Measurements from ENCODE around the gene WDR17.

WDR17 gene

DNA sequence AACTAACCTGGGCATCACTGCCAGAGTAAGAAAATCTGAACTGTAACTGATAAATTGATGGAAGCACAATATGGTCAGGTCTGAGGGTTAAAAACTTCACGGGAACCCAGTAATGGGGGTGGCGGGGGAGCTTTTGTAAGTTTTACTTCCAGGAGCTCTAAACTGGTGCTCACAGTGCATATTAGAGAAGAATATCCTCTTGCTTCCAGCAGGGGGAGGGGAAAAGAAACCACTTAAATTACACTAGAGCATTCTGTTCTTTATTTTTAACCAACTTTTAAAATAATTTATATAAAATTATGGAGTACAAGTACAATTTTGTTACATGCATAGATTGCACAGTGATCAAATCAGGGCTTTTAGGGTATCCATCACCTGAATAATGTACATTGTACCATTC is 33.7 kb downstream of the WDR17 start:
- peak in 1 of 4 experiments; percentile 8 for DNase-seq

DNA sequence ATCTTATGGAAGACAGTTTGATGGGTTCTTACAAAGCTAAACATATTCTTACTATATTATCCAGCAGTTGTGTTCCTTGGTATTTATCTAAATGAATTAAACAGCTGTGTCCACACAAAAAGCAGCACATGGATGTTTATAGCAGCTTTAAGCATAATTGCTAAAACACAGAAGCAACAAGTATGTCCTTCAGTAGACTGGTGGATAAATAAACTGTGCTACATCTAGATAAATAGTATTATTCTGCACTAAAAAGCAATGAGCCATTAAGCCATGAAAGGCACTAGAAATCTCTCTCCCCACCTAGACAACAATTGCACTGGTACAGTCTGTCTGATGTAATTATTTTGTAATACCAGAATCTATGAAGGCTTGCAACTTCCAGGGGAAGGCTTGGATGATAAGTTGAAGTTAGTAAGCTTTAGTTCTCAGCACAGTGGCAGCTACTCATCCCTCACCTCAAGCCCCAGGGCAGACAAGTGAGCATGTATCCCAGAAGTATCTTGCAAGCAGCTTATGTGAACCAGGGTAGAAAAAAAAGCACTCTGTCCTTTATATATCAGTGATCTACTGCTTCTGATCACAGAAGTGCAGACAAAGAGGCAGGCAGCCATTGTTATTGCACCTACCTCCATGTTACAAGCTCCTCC is 36.9 kb downstream of the WDR17 start:
- DNase-seq: no peak

DNA sequence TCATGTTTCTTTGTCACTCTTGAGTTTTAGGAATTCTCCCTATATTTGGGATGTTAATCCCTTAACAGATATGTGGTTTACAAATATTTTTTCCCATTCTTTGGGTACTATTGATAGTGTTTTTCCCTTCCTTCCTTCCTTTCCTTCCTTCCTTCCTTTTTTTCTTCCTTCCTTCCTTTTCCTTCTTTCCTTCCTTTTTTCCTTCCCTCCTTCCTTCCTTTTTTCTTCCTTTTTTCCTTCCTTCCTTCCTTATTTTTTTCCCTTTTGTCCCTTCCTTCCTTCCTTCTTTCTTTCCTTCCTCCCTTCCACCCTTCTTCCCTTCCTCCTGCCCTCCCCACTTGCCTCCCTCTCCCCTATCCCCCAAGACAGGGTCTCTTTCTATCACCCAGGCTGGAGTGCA is 42.1 kb downstream of the WDR17 start:
- no peak for DNase-seq

DNA sequence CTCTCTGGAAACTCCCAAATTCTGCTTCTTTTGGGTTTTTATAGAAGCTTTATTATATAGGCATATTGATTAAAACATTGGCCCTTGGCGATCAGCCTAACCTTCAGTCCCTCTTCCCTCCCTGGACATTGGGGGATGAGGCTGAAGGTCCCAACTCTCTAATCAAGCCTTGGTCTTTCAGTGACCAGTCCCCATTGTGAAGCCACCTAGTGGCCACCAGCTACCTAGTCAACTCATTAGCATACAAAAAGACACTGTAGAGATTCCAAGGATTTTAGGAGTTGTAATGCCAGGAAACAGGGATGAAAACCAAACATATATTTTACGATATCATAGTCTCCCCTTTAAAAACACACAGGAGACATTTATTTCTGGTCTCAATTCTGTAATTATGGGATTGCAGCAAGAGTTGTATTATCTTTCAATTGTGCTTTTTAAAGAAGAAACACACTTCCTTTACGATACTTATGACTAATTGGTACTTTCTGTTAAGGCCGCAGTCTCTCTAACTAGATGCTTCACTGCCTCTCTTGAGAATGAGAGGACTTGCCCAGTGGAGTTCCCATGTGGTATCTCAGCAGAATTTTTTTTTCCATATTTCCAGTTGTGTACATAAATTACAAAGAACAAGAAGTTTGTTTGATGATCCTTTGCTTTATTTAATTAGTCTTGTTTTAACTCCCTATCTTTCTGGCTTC is 58.2 kb downstream of the WDR17 start:
- peak; percentile 41 to 63 (median 51) for DNase-seq

DNA sequence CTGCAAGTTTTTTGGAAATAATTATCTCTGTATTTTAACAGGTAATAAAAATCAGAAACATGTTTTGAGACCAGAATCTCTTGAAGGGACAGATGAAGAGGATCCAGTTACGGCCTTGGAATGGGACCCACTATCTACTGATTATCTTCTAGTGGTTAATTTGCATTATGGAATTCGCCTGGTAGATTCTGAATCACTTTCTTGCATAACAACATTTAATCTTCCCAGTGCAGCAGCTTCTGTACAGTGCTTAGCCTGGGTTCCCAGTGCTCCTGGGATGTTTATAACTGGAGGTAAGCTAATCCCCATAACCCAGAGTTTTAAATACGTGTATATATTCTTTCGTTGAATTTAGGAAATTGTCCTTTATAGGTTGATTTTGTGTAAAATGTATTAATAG is 59.4 kb downstream of the WDR17 start:
- DNase-seq: no peak

DNA sequence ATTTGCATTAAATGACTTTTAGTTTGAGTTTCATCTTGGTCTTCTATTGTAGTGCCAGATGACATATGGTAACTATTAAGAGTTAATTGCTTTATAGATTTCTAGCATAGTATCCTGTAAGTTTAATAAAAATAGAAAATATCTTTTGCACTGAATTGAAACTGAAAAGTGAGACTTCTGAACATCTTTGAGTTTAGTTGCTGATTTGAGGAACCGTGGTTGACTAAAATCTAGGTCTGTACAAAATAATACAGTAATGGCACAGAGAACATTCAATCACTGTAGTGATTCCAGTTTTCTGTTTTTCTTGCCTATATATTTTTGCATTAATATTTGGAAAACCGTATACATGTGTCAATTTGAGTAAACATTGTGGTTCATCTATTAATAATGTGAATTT is 69.0 kb downstream of the WDR17 start:
- no peak for DNase-seq

DNA sequence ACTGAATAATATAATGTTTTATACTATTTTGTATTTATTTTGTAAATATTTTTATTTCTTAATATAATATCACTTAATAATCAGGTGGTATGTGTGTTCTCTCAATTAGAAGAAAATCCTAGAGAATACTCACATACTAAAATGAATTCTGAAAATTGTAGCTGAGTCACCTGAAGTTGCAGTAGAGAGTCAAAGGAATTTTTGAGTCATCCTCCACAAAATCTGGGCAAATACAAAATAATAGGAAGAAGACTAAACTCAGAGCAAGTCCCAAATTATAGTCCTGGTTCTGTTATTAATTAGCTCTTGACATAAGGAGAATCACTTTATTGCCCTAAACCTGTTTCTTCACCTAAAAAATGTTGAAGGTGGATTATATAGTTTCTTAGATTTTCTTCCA is 72.0 kb downstream of the WDR17 start:
- DNase-seq: no peak

DNA sequence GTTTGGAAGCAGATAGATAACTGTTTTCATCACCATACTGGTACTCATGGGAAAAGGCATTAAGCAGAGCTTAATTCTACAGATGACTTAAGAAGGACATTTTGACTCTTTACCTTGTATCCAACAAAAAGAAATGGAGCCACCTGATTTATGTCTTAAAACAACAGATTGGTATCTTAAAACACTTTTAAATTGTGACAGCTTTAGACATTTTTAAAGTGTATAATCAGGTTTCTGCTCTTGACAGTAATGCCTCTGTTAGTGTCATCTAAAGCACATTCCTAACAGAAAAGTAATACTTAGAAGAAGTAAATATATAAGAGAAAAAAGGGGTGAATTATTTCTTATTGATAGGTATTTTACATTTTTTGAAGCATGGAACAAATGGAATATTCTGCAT is 73.9 kb downstream of the WDR17 start:
- DNase-seq: no peak

DNA sequence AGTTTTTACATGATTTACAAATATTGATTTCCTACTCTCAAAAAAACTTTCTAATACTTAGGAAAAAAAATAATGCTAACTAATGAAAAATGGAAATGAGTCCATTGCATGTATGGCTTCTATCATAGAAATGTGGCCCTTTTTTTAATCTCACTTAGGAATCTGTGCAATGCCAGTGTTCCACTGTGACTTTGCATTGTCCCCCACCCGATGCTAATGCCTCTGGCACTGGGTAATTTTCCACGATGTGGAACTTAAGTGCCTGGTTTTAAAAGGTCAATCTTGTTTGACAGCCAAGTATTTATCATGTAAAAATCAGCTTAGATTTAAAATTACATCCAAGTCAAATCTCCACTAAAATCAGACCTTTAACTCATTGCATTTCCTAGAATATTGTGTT is 76.6 kb downstream of the WDR17 start:
- no peak for DNase-seq

DNA sequence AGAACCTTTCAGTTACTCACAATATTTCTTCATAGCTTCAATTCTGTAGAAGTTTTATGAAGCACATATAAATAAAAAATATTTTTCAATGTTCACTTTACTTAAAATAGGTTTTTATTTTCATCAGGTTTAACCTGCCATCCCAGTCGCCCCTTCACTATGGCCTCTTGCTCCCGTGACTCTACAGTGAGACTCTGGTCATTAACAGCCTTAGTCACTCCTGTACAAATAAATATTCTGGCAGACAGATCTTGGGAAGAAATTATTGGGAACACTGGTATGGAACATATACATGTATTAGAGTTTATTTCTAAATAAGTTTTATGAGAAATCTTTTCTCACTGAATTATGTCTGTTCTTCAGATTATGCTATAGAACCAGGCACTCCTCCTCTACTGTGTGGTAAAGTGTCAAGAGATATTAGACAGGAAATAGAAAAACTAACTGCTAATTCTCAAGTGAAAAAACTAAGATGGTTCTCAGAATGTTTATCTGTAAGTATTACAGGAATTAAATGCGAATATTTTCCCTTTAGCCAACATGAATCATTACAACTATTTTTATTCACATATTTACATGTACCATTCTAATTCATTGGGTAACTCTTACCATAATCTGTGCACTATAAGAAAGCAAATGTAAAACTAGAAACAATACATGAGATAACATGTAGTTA is 84.2 kb downstream of the WDR17 start:
- no peak for DNase-seq

DNA sequence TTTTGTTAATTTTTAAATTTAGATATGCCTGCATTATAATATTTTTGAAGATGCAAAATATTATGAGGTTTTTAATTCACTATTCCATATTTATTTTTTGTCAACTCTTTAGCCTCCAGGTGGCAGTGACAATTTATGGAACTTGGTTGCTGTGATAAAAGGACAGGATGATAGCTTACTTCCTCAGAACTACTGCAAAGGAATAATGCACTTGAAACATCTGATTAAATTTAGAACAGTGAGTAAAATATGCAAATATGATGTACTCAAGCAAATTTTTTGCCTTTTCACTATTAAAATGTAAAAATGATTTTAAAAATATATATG is 84.7 kb downstream of the WDR17 start:
- DNase-seq: peak; percentile 4 to 45 (median 34)

DNA sequence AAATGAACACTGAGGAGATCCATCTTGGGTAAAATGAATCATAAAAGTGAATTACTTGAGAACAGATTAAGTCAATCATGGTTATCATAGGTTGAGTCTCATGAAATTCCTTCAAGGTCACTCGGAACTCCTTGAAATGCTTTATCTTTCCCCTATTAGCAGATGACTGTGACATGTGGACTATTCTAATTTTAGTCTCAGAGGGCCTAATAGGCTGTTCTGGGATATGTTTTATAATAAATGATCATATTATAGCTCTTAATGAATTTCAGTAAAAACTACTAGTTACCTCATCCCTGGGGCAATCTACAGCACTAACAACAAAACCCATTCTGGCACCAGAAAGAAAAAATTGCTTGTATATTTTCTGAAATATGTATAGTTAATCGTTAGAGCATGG is 85.1 kb downstream of the WDR17 start:
- DNase-seq: no peak

DNA sequence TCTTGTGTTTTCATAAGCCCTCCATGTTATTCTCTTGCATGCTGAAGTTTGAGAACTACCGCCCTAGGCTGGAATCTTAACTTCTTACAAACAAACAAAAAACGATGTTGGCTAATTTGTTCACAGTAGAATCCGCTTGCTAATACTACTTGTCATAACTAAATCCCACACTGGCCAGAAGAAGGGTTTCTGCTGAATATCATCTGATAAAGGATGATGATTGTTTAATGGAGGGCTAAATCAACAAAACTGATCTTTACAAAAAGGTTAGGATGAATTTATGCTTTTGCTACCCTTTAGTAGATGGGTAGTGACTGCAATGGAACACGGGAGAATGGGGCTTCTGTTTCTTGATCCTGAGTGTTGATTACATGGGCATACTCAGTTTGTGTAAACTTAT is 87.5 kb downstream of the WDR17 start:
- DNase-seq: no peak

DNA sequence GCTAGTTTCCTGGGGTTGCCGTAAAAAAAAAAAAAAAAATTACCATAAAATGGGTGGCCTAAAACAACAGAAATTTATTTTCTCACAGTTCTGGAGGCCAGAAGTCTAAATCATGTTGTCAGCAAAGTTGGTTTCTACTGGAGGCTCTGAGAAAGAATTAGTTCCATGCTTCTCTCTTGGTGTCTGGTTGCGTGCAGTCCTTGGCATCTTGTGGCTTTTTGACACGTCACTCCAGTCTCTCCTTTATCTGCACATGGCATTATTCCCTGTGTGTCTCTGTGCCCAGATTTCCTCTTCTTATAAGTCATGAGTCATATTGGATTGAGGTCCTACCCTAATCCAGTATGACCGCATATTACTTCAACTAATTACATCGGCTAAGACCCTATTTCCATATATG is 91.0 kb downstream of the WDR17 start:
- no peak for DNase-seq

DNA sequence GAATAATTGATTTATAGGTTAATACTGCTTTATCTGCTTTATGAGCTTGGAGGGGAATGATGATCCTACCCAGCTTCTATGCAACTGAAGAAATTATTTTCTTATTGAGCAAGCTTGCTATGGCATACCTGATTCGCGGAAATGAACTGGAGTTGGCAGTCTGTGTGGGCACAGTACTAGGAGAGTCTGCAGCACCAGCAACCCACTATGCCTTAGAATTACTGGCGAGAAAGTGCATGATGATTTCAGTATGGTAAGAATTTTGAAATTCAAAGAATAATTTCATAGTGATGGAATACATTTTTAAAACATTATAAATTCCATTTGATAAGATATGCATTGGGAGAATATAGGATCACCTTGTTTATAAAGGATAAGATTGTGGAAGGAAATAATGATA is 97.4 kb downstream of the WDR17 start:
- DNase-seq: no peak

DNA sequence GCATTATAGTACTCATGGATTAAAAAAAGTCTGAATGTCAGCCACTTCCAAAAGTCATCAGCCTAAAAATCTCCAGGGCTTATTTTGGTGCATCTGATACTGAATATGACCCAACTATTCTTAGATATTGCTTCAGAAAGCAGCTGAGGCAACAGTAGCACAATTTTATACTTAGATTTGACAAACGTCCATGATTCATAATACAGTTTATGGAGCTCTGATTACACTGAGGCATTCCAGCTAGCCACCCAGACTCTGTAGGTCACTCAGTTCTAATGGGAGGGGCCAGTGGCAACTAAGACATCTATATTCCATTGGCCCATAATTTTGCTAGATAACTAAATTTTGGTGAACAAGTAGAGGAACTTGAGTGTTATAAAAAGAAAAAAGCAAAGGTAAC is 119.4 kb downstream of the WDR17 start:
- no peak for DNase-seq

DNA sequence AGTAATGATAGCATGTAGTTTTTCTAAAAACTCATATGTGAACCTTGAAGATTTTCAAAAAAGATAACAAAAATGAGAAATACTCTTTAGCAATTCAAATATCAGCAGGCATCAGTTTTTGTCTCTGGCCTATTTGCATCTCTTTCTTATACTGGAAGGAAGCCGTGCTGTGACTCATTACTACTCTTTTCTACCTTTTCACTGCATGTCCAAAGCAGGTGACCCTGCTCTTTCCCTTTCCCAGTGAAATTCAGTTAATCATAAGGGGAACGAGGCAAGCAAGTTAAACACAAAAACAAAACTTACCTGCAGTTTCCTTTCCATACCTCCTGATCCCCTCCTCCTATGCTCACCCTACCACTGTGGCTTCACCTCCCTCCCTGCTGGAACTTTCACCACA is 120.4 kb downstream of the WDR17 start:
- no peak for DNase-seq

DNA sequence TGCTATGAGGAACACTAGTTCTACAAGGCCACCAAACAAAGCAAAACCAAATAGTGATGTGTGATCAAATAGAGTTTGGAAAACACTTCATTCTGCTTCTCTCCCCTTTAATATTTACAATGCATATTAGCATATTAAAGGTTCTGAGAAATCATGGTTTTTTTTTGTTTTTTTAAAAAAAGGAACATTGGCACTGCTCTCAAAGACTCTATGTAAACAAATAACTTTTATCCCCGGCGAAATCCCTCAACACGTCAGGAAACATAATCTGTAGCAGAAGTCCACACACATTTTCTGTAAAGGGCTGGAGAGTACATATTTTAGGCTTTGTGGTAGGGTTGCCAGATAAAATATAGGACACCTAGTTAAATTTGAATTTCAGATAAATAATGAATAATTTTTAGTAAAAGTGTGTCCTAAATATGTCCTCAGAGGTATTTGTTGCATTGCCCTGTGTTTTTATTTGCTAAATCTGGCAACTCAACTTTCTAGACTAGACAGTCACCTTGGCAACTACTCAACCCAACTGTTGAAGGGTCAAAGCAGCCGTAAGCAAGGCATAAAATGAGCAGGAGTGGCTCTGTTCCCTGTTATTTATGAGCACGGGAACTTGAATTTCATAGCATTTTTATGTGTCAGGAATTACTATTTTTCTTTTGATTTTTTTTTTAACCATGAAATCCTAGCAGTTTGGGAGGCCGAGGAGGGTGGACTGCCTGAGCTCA is 121.2 kb downstream of the WDR17 start:
- DNase-seq: no peak

DNA sequence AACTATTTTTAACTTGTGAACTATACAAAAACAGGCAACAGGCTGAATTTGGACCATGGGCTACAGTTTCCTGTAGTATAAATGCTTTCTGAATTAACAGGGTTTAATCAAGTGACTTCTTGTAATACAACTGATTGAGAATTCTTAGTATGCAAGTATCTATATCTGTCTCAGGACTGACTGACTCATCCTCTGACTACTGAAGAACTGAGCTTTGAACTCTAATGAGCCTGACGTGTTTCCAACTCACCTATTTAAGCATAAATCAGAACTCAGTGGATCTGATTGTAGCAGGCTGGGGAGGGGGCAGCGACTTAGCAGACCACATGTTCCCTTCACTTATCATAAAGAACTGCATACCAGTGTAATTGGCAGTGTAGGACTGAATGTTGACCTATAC is 122.0 kb downstream of the WDR17 start:
- DNase-seq: peak in 1 of 4 experiments; percentile 7

DNA sequence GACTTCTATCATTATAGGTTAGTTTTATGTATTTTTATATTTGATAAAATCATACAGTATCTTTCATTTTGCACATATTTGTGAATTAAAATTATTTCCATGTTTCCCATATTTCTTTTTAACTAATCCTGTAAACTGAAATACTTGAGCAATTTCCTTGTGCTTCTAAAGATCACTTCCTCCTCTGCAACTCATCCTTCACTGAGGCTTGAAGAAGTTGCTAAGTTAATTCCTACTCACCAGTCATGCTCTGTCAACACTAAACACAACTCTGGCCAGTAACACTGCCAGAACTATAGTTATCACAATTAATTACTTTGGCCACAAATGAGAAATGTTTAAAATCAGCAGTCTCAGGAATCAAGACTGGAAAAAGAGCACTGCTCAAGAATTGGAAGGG is 123.0 kb downstream of the WDR17 start:
- peak; percentile 12 to 53 (median 32) for DNase-seq

DNA sequence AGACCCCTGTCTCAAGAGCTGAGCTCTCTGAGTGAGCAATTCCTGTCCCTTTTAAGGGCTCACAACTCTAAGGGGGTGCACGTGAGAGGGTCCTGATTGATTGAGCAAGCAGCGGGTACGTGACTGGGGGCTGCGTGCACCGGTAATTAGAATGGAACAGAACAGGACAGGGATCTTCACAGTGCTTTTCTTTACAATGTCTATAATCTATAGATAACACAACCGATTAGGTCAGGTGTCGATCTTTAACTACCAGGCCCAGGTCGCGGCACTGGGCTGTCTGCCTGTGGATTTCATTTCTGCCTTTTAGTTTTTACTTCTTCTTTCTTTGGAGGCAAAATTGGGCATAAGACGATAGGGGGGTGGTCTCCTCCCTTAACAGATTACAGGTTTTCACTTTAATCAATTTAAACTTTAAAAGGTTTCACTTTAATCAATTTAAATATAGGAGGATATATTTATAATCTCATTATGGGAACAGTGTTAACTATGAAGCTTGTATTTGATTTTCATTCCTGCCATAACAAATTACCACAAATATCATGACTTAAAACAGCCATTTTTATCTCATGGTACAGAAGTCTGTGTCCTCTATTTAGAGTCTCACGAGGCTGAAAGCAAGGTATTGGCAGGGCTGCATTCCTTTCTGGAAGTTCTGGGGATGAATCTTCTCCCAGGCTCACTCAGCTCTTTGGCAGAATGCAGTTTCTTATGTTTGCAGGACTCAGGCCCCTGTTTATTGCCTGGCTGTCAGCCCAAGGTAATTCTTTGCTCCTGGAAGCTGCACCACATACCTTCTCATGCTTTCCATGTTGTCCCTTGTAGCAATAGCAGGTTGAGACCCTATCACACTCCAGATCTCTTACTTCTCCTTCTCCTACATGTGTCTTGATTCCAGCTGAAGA is 124.5 kb downstream of the WDR17 start:
- DNase-seq: no peak

DNA sequence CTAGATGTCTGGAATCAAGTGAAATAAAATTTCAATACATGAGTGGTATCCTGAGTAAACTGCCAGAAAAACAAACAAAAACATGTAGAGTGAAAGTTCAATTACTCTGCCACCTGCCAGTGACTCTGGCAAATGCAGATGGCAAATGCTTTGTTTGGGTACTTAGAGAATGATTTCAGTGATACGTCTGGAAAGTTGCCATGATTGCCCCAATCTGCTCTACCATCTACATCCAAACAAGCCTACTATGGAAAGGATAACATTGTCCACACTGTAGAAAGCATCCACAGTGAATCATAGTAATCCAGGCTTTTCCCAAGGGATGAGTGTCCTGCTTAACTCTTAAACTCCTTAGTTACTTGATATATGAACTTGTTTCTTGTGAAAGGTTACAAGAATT is 126.3 kb downstream of the WDR17 start:
- no peak for DNase-seq

DNA sequence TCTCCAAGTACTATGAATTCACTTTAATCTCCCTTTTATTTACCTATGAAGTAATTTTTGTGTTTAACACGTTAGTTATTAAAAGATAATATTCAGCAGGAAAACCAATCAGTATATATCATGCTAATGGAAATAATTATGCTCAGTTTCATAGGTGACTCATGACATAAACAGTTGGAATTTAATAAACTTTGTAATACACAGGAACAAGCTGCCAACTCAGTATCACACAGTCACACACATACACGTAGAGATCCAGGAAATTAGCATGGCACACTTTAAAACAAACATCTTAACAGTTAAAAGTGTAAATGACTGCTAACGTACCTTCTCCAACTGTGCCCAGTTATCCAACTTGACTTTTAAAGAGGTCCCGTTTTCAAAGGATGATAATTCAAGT is 127.5 kb downstream of the WDR17 start:
- no peak for DNase-seq

Measured in suppressor macrophage (primary cell).